CD4-positive, alpha-beta T cell (primary cell): ENCODE results near the gene RBM17. TPM values are rescaled to one million over a fixed set of nuclear protein-coding genes. Genes with fewer than 3 reads are reported as not detected.
A peak's percentile ranks its signal among the peaks of the same experiment; 100 is the strongest.

Experiments used
- ATAC-seq: fragments of 200-7000 bp; cut with Tn5 transposase; one replicate; pipeline ENCODE4 v1.10.0; 2022; ENCODE audit warnings: mild to moderate bottlenecking; ENCODE audit not compliant: poor library complexity
- CTCF ChIA-PET: fragments of 350-600 bp; sonication (Branson Sonifier 250); formaldehyde crosslinking; loops from one replicate; lab custom pipeline; 2021; ENCODE audit warnings: antibody characterized with exemption, inconsistent platforms; lab: Charles Lee
- POLR2A ChIA-PET: fragments of 350-600 bp; sonication (Branson Sonifier 250); formaldehyde crosslinking; loops from one replicate; lab custom pipeline; 2021; ENCODE audit warnings: antibody characterized with exemption, inconsistent platforms; lab: Charles Lee
- DNase-seq, 14 experiments: peaks; one replicate each; pipeline ENCODE4 v3.0.0-alpha.2; 2013 to 2020; ENCODE audit warnings: mixed read lengths in 2 of 14
- H3K27ac ChIP-seq, 2 donors: one replicate each; pipeline versions ENCODE4 v1.5.1 to v1.7.0; 2013; ENCODE audit warnings: low read length in 2 of 2, low read depth in 1 of 2, mild to moderate bottlenecking in 1 of 2
- H3K27me3 ChIP-seq, 2 experiments: 1 replicate in 1 of 2; 2 replicates in 1 of 2; pipeline versions ENCODE4 v1.6.1 to v1.7.0; 2013; ENCODE audit warnings: low read length in 2 of 2, control low read depth in 1 of 2, mild to moderate bottlenecking in 1 of 2, moderate library complexity in 1 of 2; ENCODE audit not compliant: insufficient read depth in 2 of 2, control insufficient read depth in 1 of 2
- H3K36me3 ChIP-seq: one replicate; pipeline ENCODE4 v1.6.1; 2013; ENCODE audit warnings: low read length, control low read depth; ENCODE audit not compliant: insufficient read depth
- H3K4me1 ChIP-seq: one replicate; pipeline ENCODE4 v1.6.1; 2013; ENCODE audit warnings: low read length, control low read depth; ENCODE audit not compliant: insufficient read depth
- H3K4me3 ChIP-seq: one replicate; pipeline ENCODE4 v1.5.1; 2013; ENCODE audit warnings: mild to moderate bottlenecking, low read length, moderate library complexity
- H3K9me3 ChIP-seq, 2 experiments: 1 replicate in 1 of 2; 2 replicates in 1 of 2; pipeline versions ENCODE4 v1.6.1 to v1.7.0; 2013; ENCODE audit warnings: low read length in 2 of 2, mild to moderate bottlenecking in 2 of 2, control low read depth in 1 of 2, moderate library complexity in 1 of 2; ENCODE audit not compliant: control insufficient read depth in 1 of 2, insufficient read depth in 1 of 2
- H3K27ac Mint-ChIP-seq: one replicate; pipeline ENCODE4 v1.8.0; 2020; ENCODE audit warnings: mixed read lengths
- H3K27me3 Mint-ChIP-seq: one replicate; pipeline ENCODE4 v1.8.0; 2021; ENCODE audit warnings: mixed read lengths
- H3K36me3 Mint-ChIP-seq: one replicate; pipeline ENCODE4 v1.8.0; 2021; ENCODE audit warnings: low read depth, mixed read lengths
- H3K4me1 Mint-ChIP-seq: one replicate; pipeline ENCODE4 v1.8.0; 2021; ENCODE audit warnings: low read depth, mixed read lengths
- H3K4me3 Mint-ChIP-seq: one replicate; pipeline ENCODE4 v1.8.0; 2020; ENCODE audit warnings: mild to moderate bottlenecking, mixed read lengths
- H3K9me3 Mint-ChIP-seq: one replicate; pipeline ENCODE4 v1.8.0; 2020; ENCODE audit warnings: mixed read lengths
- intact Hi-C, 2 experiments: fragments of 100-400 bp; cut with DNase I in 1 of 2; cut with micrococcal nuclease in 1 of 2; formaldehyde crosslinking; loops; one replicate each; pipeline versions ENCODE4 v1.15.1 to v1.9.0; 2023 to 2025; cut with DNase I, micrococcal nuclease
- total RNA-seq, 174 experiments: library from RNA in 2 of 174; stranded (reverse) in 2 of 174; gene quantifications; one replicate each; pipeline ENCODE4 v1.2.3 and lab custom pipeline; 2021 to 2026
- TF ChIP-seq, protein P1 (sequence below): fragments of 200-600 bp; IDR thresholded peaks from one replicate; pipeline ENCODE4 v1.8.0; 2022; ENCODE audit warnings: antibody characterized with exemption, mild to moderate bottlenecking

RBM17 gene
- total RNA-seq, 2 experiments from 2014 or later = 143 to 150 TPM

DNA sequence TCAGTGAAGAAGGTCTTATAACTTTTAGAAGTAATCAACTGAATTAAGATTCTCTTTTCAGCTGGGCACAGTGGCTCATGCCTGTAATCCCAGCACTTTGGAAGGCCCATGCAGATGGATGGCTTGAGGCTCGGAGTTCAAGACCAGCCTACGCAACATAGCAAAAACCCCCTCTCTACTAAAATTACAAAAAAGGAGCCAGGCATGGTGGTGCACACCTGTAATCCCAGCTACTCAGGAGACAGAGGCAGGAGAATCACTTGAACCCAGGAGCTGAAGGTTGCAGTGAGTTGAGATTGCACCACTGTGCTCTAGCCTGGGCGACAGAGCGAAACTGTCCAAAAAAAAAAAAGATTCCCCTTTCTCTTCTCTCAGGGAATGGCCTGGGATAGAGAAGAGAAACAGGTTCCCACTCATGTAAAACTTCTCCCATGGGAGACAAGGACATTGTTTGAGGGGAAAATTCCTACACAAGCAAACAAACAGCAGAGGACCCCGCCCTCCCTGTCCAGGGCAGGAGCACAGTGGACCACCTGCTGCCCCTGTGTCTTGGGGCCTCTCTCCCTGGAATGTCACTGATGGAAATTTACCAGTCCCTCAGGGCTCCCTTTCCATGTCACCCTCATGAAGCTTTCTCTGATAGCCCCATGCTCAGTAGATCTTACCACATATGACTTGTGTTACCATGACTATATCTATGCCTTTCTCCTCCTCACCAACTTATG, 32.3 kb upstream of the RBM17 start:
- H3K27me3 Mint-ChIP-seq = no peaks in the 10 kb centered on the region
- ChIA-PET CTCF (interaction anchor here (0.8 kb wide), 1 partner anchor 30 kb away, joined by 3 read pairs; no protein-coding TSS in a partner anchor), POLR2A (interaction anchor here (1.1 to 2.7 kb wide), 3 partner anchors 11 to 27 kb away, joined by 3 to 8 read pairs (median 3); no protein-coding TSS in a partner anchor)
- Histone ChIP-seq H3K9me3 (no peaks in the 10 kb centered on the region), H3K36me3 (no peaks in the 10 kb centered on the region), H3K27me3 (no peaks in the 10 kb centered on the region), H3K4me1 (peaks cover 70% of the 10 kb centered on the region), H3K27ac (no peak overlapping the region), H3K4me3 (no peak overlapping the region)
- intact Hi-C loops = loop anchor here in 1 of 2 experiments (2.0 kb wide), 1 partner anchor 20 kb away; no protein-coding TSS in a partner anchor
- no peaks in the 10 kb centered on the region for H3K36me3 Mint-ChIP-seq
- peak overlapping the region; percentile 23 for H3K4me3 Mint-ChIP-seq
- ATAC-seq (no peak), DNase-seq (peak in 1 of 14 experiments; percentile 2)
- TF ChIP-seq, protein P1, sequence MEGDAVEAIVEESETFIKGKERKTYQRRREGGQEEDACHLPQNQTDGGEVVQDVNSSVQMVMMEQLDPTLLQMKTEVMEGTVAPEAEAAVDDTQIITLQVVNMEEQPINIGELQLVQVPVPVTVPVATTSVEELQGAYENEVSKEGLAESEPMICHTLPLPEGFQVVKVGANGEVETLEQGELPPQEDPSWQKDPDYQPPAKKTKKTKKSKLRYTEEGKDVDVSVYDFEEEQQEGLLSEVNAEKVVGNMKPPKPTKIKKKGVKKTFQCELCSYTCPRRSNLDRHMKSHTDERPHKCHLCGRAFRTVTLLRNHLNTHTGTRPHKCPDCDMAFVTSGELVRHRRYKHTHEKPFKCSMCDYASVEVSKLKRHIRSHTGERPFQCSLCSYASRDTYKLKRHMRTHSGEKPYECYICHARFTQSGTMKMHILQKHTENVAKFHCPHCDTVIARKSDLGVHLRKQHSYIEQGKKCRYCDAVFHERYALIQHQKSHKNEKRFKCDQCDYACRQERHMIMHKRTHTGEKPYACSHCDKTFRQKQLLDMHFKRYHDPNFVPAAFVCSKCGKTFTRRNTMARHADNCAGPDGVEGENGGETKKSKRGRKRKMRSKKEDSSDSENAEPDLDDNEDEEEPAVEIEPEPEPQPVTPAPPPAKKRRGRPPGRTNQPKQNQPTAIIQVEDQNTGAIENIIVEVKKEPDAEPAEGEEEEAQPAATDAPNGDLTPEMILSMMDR = no peak
- H3K9me3 Mint-ChIP-seq = no peaks in the 10 kb centered on the region
- H3K27ac Mint-ChIP-seq = peak overlapping the region; percentile 28
- H3K4me1 Mint-ChIP-seq = peaks cover 78% of the 10 kb centered on the region

DNA sequence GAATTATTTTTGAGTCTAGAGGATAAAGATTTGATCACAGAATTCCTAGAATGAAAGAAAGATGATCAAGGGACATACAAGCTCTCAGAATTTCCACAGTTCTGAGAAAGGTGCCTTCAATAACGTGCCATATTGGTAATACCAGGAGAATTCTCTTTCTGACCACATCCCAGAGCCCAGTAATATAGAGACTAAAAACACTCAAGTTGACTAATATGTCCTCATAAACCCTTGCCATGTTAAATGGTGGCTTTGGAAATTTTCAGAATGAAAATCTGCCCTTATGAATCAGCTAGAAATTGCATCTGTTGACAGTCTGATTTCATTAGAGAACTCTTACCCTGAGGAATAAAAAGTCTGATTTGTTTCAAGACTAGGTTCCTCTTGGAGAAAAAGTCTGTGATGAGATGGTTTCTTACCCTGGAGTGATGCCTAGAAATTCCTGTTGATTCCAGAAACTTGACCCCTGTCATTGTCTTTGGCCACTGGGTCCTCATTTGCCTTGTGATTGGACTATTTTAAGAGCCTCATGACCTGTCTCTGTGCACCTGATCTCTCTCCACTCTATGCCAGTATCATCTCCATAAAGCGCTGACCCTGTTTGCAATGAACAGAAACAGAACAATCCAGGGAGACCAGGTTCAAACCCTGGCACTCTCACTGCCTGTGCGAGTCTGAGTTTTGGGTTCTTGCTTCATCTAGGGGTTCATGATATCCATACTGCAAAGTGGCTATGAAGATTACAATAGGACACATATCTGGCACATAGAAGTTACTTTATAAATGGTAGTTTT, 30.0 kb upstream of the RBM17 start:
- H3K36me3 ChIP-seq = no peaks in the 10 kb centered on the region
- ATAC-seq (no peak), DNase-seq (no peak)
- H3K36me3 Mint-ChIP-seq = no peaks in the 10 kb centered on the region
- H3K9me3 Mint-ChIP-seq = no peaks in the 10 kb centered on the region
- H3K27ac ChIP-seq = no peak overlapping the region
- peak overlapping the region; percentile 49 for H3K4me3 Mint-ChIP-seq
- POLR2A ChIA-PET = interaction anchor here (0.9 to 2.7 kb wide), 2 partner anchors 9 to 21 kb away, joined by 3 to 8 read pairs; no protein-coding TSS in a partner anchor
- CTCF ChIA-PET = no interaction called here
- peak overlapping the region; percentile 63 for H3K4me3 ChIP-seq
- intact Hi-C loops = no loop called here
- peak overlapping the region; percentile 40 for H3K27ac Mint-ChIP-seq
- H3K4me1 ChIP-seq = peaks cover 63% of the 10 kb centered on the region
- H3K4me1 Mint-ChIP-seq = peaks cover 70% of the 10 kb centered on the region
- TF ChIP-seq, protein P1 = no peak
- H3K27me3 ChIP-seq = no peaks in the 10 kb centered on the region
- no peaks in the 10 kb centered on the region for H3K9me3 ChIP-seq
- H3K27me3 Mint-ChIP-seq = no peaks in the 10 kb centered on the region

DNA sequence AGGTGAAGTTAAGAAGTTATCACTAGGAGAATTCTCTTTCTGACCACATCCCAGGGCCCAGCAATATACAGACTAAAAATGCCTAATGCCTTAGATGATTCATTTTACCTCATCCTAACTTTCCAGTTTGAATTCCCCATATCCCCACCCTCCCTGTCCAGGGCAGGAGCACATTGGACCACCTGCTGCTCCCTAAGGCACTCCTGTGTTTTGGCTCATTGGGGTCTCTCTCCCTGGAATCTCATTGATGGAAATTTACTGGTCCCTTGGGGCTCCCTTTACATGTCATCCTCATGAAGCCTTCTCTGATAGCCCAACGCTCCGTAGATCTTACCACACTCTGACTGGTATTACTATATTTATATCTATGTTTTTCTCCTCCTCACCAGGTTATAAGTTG, 29.3 kb upstream of the RBM17 start:
- TF ChIP-seq, protein P1 = no peak
- peaks cover 56% of the 10 kb centered on the region for H3K4me1 ChIP-seq
- no peak overlapping the region for H3K27ac ChIP-seq
- DNase-seq (no peak), ATAC-seq (no peak)
- ChIA-PET POLR2A (no interaction called here), CTCF (no interaction called here)
- H3K36me3 ChIP-seq = no peaks in the 10 kb centered on the region
- Mint-ChIP-seq H3K27me3 (no peaks in the 10 kb centered on the region), H3K36me3 (no peaks in the 10 kb centered on the region), H3K4me1 (peaks cover 64% of the 10 kb centered on the region), H3K9me3 (no peaks in the 10 kb centered on the region), H3K4me3 (peak overlapping the region; percentile 69), H3K27ac (peak overlapping the region; percentile 40)
- H3K27me3 ChIP-seq = no peaks in the 10 kb centered on the region
- peak overlapping the region; percentile 63 for H3K4me3 ChIP-seq
- no peaks in the 10 kb centered on the region for H3K9me3 ChIP-seq
- intact Hi-C loops = no loop called here
